Measurements from ENCODE around the gene CEP295NL.
"Not testable (repeated sequence)": the region's sequence is repeated elsewhere in the genome, so short reads cannot be mapped to it uniquely, and the experiment has no call there.

Gene CEP295NL

DNA sequence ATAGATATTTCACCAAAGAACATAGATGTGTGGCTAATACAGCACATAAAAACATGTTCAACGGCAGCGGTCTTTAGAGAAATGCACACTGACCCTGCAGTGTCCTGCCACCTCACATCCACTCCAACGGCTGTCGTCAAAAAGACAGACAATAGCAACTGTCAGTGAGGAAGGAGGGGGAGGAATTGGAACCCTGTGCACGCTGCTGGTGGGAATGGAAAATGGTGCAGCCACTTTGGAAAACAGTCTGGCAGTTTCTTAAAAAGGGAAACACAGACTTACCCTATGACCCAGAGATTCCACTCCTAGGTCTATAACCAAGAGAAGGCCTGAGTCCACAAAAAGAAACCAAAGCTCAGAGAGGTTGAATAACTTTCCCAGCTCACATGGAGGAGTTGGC, 7.7 kb downstream of the CEP295NL start:
- TF ChIP-seq, protein P1, sequence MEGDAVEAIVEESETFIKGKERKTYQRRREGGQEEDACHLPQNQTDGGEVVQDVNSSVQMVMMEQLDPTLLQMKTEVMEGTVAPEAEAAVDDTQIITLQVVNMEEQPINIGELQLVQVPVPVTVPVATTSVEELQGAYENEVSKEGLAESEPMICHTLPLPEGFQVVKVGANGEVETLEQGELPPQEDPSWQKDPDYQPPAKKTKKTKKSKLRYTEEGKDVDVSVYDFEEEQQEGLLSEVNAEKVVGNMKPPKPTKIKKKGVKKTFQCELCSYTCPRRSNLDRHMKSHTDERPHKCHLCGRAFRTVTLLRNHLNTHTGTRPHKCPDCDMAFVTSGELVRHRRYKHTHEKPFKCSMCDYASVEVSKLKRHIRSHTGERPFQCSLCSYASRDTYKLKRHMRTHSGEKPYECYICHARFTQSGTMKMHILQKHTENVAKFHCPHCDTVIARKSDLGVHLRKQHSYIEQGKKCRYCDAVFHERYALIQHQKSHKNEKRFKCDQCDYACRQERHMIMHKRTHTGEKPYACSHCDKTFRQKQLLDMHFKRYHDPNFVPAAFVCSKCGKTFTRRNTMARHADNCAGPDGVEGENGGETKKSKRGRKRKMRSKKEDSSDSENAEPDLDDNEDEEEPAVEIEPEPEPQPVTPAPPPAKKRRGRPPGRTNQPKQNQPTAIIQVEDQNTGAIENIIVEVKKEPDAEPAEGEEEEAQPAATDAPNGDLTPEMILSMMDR (IDR thresholded peaks at IDR 0.05; ENCODE audit: low read depth, low read length) = no peak
- no peak for DNase-seq (ENCODE audit: extremely low read depth, low read depth)

DNA sequence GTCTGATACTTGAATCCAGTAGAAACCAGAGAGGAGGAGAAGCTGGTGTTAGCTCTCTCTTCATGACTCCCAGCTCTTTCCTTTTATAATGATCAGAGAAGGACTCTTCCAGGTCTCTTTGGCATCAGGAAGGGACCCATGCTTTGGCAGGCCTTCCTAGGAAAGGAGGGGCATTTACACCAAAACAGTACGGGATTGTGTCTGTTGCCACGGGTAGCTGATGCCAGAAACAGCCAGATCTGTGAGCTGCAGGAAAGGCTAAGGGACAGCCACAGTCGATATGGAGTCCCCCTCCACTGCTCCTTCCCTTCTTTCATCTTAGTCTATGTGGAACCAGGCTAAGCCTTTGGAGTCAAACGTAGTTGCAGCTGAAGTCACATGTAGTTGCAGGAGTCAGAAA, 9.3 kb downstream of the CEP295NL start:
- DNase-seq (ENCODE audit: extremely low read depth, low read depth) = no peak
- TF ChIP-seq, protein P1 (IDR thresholded peaks at IDR 0.05; ENCODE audit: low read depth, low read length) = no peak

DNA sequence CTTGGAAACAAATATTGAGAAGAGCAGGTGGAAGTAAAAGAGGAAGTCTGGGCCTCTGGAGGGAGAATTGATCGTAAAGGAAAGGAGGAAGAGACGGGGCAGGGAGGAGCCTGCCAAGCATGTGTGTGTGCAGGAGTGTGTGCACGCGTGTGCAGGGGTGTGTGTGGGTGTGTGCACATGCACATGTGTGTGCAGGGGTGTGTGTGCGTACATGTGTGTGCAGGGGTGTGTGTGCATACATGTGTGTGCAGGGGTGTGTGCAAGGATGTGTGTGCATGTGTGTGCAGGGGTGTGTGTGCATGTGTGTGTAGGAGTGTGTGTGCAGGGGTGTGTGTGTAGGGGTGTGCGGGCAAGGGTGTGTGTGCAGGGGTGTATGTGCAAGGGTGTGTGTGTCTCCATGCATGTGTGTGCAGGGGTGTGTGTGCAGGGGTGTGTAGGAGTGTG, 10.0 kb downstream of the CEP295NL start:
- no peak for DNase-seq (ENCODE audit: extremely low read depth, low read depth)
- TF ChIP-seq, protein P1 (IDR thresholded peaks at IDR 0.05; ENCODE audit: low read depth, low read length) = no peak

DNA sequence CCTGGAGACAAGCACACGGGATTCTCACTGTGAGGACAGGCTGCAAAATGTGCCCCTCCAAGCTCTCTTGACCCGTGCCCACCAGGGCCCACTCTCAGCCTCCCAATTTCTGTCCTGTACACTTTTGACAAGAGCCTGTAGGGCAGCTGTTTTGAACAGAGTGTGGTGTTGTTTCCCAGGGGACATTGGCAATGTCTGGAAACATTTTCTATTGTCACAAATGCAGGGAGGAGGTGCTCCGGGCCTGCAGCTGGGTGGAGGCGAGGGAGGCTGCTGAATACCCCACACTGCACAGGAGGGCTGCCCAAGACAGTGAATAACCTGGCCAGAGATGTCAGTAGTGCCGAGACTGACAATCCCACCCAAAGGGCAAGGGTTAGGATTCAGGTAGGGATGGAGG, 10.5 kb downstream of the CEP295NL start:
- TF ChIP-seq, protein P1 (IDR thresholded peaks at IDR 0.05; ENCODE audit: low read depth, low read length) = no peak
- no peak for DNase-seq (ENCODE audit: extremely low read depth, low read depth)

DNA sequence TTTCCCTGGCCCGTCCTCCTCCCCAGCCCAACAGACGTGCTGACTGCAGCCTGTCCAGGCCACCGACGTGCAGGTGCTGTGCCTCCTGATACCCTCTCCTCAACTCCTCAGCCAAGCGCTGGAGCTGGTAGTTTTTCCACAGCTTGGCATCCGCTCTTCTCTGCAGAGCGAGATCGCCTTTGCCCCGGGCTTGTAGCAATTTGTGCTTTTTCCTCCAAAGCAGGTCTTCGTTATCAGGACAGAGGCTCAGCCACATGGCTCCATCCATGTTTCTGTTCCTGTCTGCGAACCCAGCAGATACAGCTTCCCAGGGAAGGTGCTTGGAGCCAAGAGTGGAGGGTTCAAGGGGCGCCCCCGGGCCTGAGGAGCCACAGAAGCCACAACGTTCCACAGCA, 10.9 kb downstream of the CEP295NL start:
- TF ChIP-seq, protein P1 (IDR thresholded peaks at IDR 0.05; ENCODE audit: low read depth, low read length) = no peak
- DNase-seq (ENCODE audit: extremely low read depth, low read depth) = no peak

DNA sequence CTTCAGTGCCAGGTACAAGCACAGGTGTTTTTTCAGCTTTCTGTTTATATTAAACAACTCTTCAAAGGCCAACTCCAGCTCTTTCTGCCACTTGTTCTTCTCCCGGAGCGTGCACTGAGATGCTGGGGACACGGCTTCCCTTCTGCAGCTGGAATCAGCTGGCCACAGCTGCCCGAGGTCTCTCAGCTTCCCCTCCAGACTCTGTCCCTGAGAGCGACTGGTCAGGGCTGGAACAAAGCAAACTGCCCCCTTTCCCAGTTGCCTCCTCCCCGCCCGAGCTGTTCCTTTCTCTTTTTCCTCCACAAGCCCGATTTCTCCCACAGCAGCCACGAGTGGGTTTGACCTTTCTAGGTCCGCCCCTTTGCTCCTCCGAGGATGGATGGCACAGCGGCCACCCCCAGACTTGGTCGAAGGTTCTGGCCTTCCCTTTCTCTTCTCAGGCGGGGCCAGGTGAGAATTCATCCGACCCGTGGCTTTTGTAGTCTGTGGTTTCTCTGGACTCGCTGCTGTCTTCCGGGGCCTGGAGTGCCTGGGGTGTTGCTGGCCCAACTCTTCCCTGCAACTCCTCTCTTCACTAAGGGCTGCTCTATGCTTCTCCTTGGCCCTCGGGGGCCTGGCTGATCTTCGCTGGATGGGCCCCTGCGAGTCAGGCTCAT, 11.5 kb downstream of the CEP295NL start:
- TF ChIP-seq, protein P1 (IDR thresholded peaks at IDR 0.05; ENCODE audit: low read depth, low read length) = no peak
- DNase-seq (ENCODE audit: extremely low read depth, low read depth) = no peak

DNA sequence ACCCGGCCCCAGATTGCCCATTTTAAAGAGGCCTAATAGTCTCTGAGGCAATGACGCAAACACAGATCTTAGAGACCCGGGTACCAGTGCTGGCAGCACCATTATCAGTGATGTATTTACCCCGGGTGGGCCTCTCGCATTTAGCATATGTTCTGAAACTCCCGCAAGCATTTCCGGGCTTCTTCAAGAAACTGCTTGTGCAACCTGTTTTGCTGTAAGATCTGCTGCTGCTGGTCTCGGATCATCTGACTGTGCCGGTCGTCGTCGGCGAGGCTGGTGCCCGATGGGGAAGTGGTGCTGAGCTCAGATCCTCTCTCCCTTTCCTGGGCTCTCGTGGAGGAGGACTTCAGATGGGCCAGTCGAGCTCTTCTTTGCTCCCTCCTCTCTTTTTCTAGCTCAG, 12.5 kb downstream of the CEP295NL start:
- TF ChIP-seq, protein P1 (IDR thresholded peaks at IDR 0.05; ENCODE audit: low read depth, low read length) = no peak
- DNase-seq (ENCODE audit: extremely low read depth, low read depth) = no peak

DNA sequence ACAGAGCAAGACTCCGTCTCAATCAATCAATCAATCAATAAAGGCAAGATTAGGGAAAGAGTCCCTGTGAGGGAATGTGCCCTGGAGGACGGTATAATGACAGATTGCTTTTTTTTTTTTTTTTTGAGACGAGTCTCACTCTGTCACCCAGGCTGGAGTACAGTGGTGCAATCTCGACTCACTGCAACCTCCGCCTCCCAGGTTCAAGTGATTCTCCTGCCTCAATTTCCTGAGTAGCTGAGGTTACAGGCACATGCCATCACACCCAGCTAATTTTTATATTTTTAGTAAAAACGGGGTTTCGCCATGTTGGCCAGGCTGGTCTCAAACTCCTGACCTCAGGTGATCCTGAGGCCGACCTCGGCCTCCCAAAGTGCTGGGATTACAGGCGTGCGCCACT, 12.9 kb downstream of the CEP295NL start:
- DNase-seq (ENCODE audit: extremely low read depth, low read depth) = not testable (repeated sequence)

Data from AG09319 (cell line).